GM19324 (cell line): ENCODE measurements around the gene CCDC177.

Experiments
- ATAC-seq: cut with Tn5 transposase; IDR thresholded peaks from one replicate; pipeline ENCODE4 v1.9.1; 2021; ENCODE audit warnings: mild to moderate bottlenecking, moderate library complexity; ENCODE audit not compliant: unreplicated experiment, low FRiP score

Gene CCDC177

GRCh38 chr14:69574263-69574953 is at the start of gene CCDC177:
Gene CCDC177, minus strand, starts transcription at chr14:69574871. Its CDS starts 1,249 bp downstream, at chr14:69573622.
- ATAC-seq, result no peak

GRCh38 chr14:69624136-69624535 is 49.5 kb upstream of the CCDC177 start:
- no peak for ATAC-seq

GRCh38 chr14:69620981-69621380 is 46.3 kb upstream of the CCDC177 start:
- no peak for ATAC-seq

GRCh38 chr14:69620211-69620611 is 45.5 kb upstream of the CCDC177 start:
- ATAC-seq, result no peak

GRCh38 chr14:69619012-69619411 is 44.3 kb upstream of the CCDC177 start:
- no peak for ATAC-seq

DNA sequence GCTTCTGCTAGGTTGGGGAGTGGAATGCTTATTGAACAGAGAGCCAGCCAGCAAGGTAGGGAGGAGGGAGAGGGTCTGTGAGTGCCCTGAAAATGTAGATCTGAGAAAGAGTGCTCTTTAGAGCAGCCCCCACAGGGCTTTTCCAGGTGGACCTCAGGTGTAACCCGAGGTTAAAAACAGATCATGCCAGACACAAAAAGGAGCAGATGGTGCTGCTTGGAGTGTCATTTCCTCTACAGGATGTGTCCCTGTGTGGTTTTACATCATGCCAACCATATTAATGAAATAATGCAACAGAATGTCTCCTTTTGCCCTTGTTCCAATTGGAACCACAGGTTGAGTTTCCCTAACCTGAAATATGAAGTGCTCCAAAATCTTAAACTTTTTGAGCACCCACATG is 43.1 kb upstream of the CCDC177 start:
- ATAC-seq, result no peak

DNA sequence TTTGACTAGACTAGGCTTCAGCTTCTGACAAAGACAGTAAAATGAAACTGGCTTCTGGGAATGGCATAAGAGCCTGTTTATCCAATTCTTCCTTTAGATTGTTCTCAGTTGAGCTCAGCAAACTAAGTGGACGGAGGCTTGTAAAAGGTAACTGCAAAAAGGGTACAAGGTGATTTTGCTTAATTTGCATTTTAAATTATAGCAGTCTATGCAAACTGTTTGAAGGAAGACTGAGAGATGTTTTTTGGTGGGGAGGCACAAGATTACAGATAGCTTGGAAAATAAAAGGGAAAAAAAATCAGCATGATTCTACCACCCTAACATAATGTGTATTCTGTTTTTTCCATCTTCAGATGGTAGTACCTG is 41.7 kb upstream of the CCDC177 start:
- ATAC-seq, result no peak

- peak; percentile 40 for ATAC-seq
Measured at GRCh38 chr14:69615496-69616407, 41.1 kb upstream of the CCDC177 start.

DNA sequence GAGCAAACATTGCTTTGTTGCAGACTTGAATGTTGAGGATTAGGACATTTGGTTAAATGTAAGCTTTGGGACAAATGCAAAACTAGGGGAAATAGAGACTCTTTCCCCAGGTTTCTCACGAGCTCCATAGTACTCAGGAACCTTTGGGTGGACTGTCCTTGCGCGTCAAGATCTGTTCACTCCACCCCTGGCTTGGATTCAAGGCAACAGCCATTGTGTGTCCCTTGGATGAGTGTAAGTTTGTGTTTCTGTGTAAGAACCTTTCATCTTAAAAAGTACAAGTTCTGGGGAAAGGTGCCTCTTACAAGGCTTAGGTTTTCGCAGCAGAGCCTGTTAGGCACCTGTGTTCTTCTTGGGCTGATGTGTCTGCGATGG is 40.4 kb upstream of the CCDC177 start:
- ATAC-seq, result no peak

DNA sequence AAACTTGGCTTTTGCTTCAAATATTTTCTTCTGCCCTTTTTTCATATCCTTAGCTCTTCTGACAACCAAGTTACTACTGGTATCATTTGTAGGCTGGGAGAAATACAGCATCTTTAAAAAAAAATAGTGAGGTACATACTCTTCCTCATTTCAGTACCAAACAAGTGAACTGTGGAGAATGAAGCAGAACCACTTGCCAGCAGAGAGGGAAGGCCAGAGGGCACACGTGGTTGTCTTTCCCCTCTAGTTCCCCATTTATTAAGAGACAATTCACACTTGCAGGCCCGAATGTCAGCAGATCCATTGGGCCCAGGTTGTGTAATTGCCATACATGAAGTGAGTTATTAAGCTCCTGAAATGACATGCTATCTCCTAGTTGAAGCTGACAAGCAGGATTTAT is 39.9 kb upstream of the CCDC177 start:
- no peak for ATAC-seq

DNA sequence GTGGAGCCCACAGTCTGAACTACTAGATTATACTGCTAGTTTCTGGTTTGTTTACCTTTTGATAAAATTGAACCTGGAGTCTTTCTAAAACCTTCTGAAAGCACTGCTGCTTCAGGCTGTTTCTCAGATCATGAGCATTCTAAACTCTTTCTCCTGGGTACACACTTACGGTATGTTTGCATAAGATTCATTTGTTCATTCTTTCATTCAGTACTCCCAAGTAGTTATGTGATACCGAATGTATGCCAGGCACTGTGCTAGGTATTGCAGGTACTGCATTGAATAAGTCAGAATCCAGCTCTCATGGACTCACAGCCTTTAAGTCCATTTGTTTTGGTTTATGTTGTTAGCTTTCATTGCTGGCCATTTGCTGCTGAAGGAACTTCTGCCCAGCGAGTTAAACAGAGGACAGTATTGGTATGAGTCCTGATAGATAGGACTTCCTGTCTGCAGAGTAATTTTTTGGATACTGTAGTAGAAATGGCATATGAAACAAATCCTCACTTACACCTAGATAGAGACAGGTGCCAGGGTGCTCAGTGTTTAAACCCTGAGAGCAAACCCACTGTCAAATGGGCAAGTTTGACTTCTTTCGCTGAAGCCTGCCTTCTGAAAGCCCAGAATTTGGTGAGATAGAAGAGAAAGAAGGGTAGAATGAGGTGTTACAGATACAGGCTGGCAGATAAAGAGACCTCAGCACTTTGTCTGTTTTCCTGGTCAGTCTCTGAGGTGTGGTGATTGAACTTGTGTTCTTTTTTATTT is 38.8 kb upstream of the CCDC177 start:
- ATAC-seq, result no peak

DNA sequence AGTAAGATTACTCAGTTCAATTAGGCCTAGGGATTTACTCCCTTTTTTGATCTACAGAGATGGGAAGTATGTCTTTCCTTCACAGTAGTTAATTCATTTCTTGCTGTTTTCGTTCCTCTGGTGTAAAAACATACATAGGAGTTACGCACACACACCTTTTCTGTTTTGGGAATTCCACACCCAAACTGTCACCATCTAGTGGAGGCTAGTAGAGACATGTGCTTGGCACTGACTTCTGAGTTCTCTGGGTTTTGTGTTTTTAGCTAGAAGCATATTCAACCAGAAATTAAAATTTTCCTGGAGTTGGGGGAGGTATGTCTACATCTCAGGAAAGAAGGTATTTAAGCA is 38.1 kb upstream of the CCDC177 start:
- no peak for ATAC-seq

DNA sequence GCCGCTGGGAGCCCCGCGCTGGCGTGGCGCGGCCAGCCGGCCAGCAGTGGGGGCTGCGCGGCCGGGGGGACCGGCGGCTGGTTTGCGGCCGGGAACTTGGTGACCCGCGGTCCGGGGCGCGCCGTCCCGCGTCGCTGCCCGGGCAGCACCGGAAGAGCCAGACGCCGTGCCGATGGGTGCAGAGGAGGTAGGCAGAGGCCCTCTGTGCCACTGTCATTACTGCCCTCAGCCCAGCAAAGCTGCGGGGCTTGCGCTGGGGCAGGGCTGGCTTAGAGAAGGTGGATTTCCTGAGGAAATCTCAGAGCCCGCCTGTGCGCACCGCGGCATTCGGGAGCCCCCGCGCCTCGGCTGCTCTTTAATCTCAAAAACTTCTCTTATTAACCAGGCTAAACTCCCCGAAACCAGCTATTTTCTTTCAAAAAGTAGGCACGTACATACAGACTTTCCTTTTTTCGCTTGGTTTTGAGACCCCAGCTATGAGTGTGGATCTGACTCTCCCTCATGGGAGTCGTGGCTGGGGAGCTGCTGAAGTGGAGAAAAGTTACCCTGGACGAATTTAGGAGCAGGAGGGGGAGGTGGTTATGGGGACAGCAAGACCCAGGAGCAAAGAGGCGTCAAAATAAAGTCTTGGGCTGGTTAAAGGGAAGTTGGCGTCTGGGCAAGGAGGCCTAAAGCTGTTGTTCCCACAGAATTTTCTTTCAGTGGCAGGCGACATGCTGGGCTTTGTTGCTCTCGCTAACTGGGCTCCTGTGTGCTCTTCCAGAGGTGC is 37.5 kb upstream of the CCDC177 start:
- ATAC-seq, result peak; percentile 28

- peak; percentile 71 for ATAC-seq
Measured at GRCh38 chr14:69611172-69612013, 36.7 kb upstream of the CCDC177 start, which contains the start of gene SUSD6. Gene SUSD6, plus strand, starts transcription at chr14:69611596. Its CDS starts 46,997 bp downstream, at chr14:69658593.

GRCh38 chr14:69610874-69611171 is 36.2 kb upstream of the CCDC177 start:
- ATAC-seq, result no peak

DNA sequence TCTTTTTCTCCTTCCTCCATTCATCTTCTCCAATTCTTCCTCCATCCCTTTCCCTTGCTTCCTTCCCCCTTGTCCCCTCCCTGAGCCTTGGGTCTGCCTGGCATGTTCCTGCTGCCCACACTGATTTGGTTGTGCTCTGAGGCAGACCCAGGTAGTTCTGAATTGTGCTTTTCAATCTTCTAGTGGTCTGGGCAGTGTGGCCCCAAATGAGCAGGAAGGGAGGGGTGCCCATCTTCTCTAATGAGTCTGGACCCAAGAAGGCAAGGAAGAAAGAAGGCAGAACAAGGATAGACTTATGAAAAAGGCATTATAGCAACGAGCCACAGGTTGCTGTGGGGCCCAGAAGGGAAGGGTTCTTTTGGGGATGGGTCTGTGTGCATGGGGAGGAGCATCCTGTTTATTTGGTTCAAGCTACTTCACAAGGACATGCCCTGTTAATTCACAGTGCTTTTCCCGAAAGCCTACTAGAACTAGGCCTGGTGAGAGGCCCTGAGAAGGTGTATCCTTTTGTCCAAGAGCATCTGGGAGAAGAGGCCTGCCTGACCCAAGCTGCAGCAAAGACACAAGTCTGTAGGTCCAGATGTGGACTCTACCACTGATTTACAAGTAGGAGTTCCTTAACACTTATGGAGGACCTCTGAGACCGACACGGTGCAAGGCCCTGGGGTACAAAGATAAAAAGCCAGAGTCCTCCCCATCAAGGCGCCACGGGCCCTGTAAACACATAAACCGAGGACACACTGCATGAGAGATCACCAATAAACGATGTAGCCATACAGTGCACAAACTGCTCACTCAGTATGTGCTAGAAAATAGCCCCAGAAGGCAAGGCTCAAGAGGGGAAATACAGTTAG is 35.6 kb upstream of the CCDC177 start:
- no peak for ATAC-seq

DNA sequence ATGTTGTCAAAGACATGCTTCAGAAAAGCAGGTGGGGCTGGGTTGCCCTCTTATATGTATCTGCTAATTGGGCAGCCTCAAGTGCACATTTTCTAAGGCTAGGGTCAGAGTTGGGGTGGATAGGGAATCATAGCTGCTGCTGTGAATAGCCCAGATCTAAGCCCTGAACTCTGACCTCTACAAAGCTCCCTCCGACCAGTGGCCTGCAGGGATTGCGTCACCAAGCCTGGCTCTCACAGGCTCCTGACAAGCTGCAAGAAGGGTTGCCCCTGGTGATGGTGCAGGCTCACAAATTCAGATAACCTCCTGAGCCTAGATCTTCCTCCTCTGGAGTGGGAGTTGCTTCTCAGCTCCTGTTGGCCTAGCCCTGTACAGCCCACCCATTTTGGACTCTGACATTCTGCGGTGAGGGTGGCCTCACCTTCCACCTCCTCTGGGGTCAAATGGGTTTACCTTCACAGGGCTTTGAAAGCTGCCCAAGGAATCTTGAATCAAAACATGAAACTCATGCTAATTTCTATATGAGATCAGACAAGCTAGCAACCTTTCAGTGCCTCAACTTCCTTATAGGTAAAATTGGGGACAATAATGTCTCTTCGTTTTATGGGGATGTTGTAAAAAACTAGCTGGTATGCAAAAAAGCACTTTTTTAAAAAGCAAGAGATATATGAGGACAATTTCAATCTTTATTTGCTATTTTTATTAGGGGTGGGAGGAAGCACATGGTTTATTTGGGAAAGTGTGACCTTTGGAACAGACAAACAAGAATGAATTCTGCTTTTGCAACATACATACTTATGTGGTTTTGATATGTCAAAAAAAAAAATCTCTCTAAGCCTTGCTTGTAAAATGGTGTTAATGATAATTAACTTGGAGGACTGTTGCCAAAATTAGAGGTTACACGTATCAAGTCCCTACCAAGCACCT is 31.9 kb upstream of the CCDC177 start:
- ATAC-seq, result no peak

DNA sequence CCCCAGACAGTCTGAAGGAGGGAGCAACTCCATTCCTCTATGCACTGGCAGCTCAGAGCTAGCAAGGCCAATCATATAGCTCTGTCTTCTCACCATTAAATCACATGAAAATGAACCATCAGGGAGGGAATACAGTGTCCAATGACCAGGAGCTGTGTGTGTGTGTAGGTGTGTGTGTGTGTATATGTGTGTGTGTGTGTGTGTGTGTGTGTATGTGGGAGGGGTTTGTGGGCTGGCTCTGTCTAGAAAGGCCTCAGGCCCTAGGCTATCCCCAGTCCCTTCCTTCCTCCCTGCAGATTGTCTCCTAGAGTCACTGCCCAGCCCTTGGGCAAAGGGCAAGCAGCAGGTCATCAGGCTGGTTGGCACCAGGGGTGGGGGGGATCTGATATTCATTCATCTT is 31.1 kb upstream of the CCDC177 start:
- no peak for ATAC-seq
